Neural cell (in vitro differentiated cells): ENCODE measurements around the gene MARK1. TPM values are rescaled to one million over a fixed set of nuclear protein-coding genes. Genes with fewer than 3 reads are reported as not detected.

Experiments
- H2AFZ ChIP-seq: fragments of 200-600, 300-800 bp; sonication (generic), shearing (Covaris generic); 2 replicates; pipeline ENCODE4 v1.6.0; 2014; ENCODE audit warnings: low read depth, mild to moderate bottlenecking, antibody characterized with exemption, low read length, moderate library complexity
- H3F3A ChIP-seq: fragments of 200-600 bp; shearing (Covaris generic); 2 replicates; pipeline ENCODE4 v1.6.1; 2016; ENCODE audit warnings: mild to moderate bottlenecking, moderate library complexity, mixed read lengths, antibody characterized with exemption, low read length; ENCODE audit not compliant: insufficient read depth, poor library complexity, severe bottlenecking
- H3K27ac ChIP-seq: fragments of 200-600, 300-800 bp; sonication (generic), shearing (Covaris generic); 2 replicates; pipeline ENCODE4 v1.5.1; 2014; ENCODE audit warnings: mild to moderate bottlenecking, low read length, moderate library complexity
- H3K27me3 ChIP-seq: fragments of 300-800, 200-600 bp; sonication (generic), shearing (Covaris generic); 2 replicates; pipeline ENCODE4 v1.6.0; 2014; ENCODE audit warnings: mild to moderate bottlenecking, low read depth, low read length, moderate library complexity; ENCODE audit not compliant: insufficient read depth
- H3K36me3 ChIP-seq: fragments of 300-800, 200-600 bp; sonication (generic), shearing (Covaris generic); 2 replicates; pipeline ENCODE4 v1.5.1; 2014; ENCODE audit warnings: mild to moderate bottlenecking, antibody characterized with exemption, low read length, moderate library complexity; ENCODE audit not compliant: insufficient read depth
- H3K4me2 ChIP-seq: fragments of 300-800, 200-600 bp; sonication (generic), shearing (Covaris generic); 2 replicates; pipeline ENCODE4 v1.6.0; 2014; ENCODE audit warnings: mild to moderate bottlenecking, low read length
- H3K4me3 ChIP-seq: fragments of 300-800, 200-600 bp; sonication (generic), shearing (Covaris generic); 2 replicates; pipeline ENCODE4 v1.5.1; 2014; ENCODE audit warnings: mild to moderate bottlenecking, low read length, moderate library complexity
- H3K79me2 ChIP-seq: fragments of 200-600 bp; shearing (Covaris generic); replicated peaks from 2 replicates; pipeline ENCODE4 v1.6.0; 2014; ENCODE audit warnings: mild to moderate bottlenecking, low read length, moderate library complexity; ENCODE audit not compliant: insufficient read depth
- H3K9ac ChIP-seq: fragments of 300-800, 200-600 bp; sonication (generic), shearing (Covaris generic); 2 replicates; pipeline ENCODE4 v1.6.1; 2016; ENCODE audit warnings: mild to moderate bottlenecking, low read length, mixed read lengths
- H3K9me2 ChIP-seq: fragments of 200-600 bp; shearing (Covaris generic); 2 replicates; pipeline ENCODE4 v1.6.1; 2016; ENCODE audit warnings: mild to moderate bottlenecking, low read length, mixed read lengths; ENCODE audit not compliant: insufficient read depth
- H3K9me3 ChIP-seq: fragments of 200-600, 300-800 bp; sonication (generic), shearing (Covaris generic); 2 replicates; pipeline ENCODE4 v1.6.1; 2016; ENCODE audit warnings: mild to moderate bottlenecking, mixed run types, low read length, moderate library complexity, mixed read lengths
- H4K20me1 ChIP-seq: fragments of 200-600 bp; shearing (Covaris generic); 2 replicates; pipeline ENCODE4 v1.6.1; 2016; ENCODE audit warnings: mild to moderate bottlenecking, mixed run types; ENCODE audit not compliant: insufficient read depth
- CTCF ChIP-seq: fragments of 450-650 bp; IDR thresholded peaks from 2 replicates; pipeline ENCODE4 v1.5.1; 2014; ENCODE audit warnings: antibody characterized with exemption, mild to moderate bottlenecking, moderate library complexity; ENCODE audit not compliant: poor library complexity, severe bottlenecking
- EP300 ChIP-seq: fragments of 450-650 bp; conservative IDR thresholded peaks from 2 replicates; pipeline ENCODE4 v1.6.1; 2014; ENCODE audit warnings: antibody characterized with exemption, mild to moderate bottlenecking, moderate library complexity; ENCODE audit not compliant: poor library complexity, severe bottlenecking
- EZH2 ChIP-seq: fragments of 200-600, 300-800 bp; shearing (Covaris generic), sonication (generic); IDR thresholded peaks from 2 replicates; pipeline ENCODE4 v1.6.1; 2014; ENCODE audit warnings: antibody characterized with exemption, low read length, borderline replicate concordance, mild to moderate bottlenecking; ENCODE audit not compliant: insufficient read depth, poor library complexity, severe bottlenecking
- MXI1 ChIP-seq: fragments of 450-650 bp; conservative IDR thresholded peaks from 2 replicates; pipeline ENCODE4 v1.6.1; 2014; ENCODE audit warnings: antibody characterized with exemption, mild to moderate bottlenecking; ENCODE audit not compliant: poor library complexity, severe bottlenecking
- POLR2AphosphoS5 ChIP-seq: IDR thresholded peaks from 2 replicates; pipeline ENCODE4 v1.6.1; 2012
- RAD21 ChIP-seq: fragments of 450-650 bp; conservative IDR thresholded peaks from 2 replicates; pipeline ENCODE4 v1.6.1; 2014; ENCODE audit warnings: antibody characterized with exemption, mild to moderate bottlenecking, moderate library complexity
- REST ChIP-seq: IDR thresholded peaks from 2 replicates; pipeline ENCODE4 v1.6.1; 2012; ENCODE audit warnings: borderline replicate concordance
- SMC3 ChIP-seq: fragments of 450-650 bp; conservative IDR thresholded peaks from 2 replicates; pipeline ENCODE4 v1.6.1; 2014; ENCODE audit warnings: antibody characterized with exemption, mild to moderate bottlenecking, moderate library complexity; ENCODE audit not compliant: poor library complexity
- TAF1 ChIP-seq: IDR thresholded peaks from 2 replicates; pipeline ENCODE4 v1.6.1; 2012; ENCODE audit warnings: low read depth
- polyA minus RNA-seq: library from RNA; depleted of rRNA, polyadenylated mRNA; stranded (reverse); fragments of >200 nt; gene quantifications from 2 replicates; pipeline ENCODE4 v1.2.3, GENCODE V29; 2014
- polyA plus RNA-seq: library from polyadenylated mRNA; depleted of rRNA; stranded (reverse); fragments of >200 nt; gene quantifications from 2 replicates; pipeline ENCODE4 v1.2.3, GENCODE V29; 2014

MARK1 gene
- polyA plus RNA-seq (38.6 and 39.3 TPM in 2 replicates), polyA minus RNA-seq (52.3 and 60.7 TPM in 2 replicates)

GRCh38 chr1:220527908-220528678 is at the start of gene MARK1:
Gene MARK1 (plus strand): TSS chr1:220528136. CDS start chr1:220528823, 687 bp downstream.
- H3K27ac ChIP-seq: peak within 1 kb of the TSS; percentile 85
- H3K27me3 ChIP-seq: no peaks in the 10 kb centered on the region
- peak within 1 kb of the TSS; percentile 88 for H3K9ac ChIP-seq
- H3K4me2 ChIP-seq: peak within 1 kb of the TSS; percentile 35
- no peaks in the 10 kb centered on the region for H3K9me2 ChIP-seq
- TF ChIP-seq MXI1: peak; percentile 38
- TF ChIP-seq RAD21: no peak
- TF ChIP-seq POLR2AphosphoS5: peak; percentile 14
- no peak for TF ChIP-seq EP300
- TF ChIP-seq REST: no peak
- TF ChIP-seq SMC3: no peak
- TF ChIP-seq TAF1: no peak
- TF ChIP-seq CTCF: no peak
- TF ChIP-seq EZH2: no peak
- H3K36me3 ChIP-seq: no peaks in the 10 kb centered on the region
- no peaks in the 10 kb centered on the region for H4K20me1 ChIP-seq
- H3K9me3 ChIP-seq: no peaks in the 10 kb centered on the region
- no peaks in the 10 kb centered on the region for H3F3A ChIP-seq
- H3K4me3 ChIP-seq: peak within 1 kb of the TSS; percentile 88
- H3K79me2 ChIP-seq: peaks cover 31% of the 10 kb centered on the region
- peak within 1 kb of the TSS; percentile 62 for H2AFZ ChIP-seq

GRCh38 chr1:220483700-220484099 is 44.2 kb upstream of the MARK1 start:
- Histone ChIP-seq H3K27ac (no peak overlapping the region), H3K9ac (no peak overlapping the region), H3K4me2 (no peak overlapping the region), H3K9me3 (no peaks in the 10 kb centered on the region), H3K27me3 (no peaks in the 10 kb centered on the region), H3K9me2 (no peaks in the 10 kb centered on the region), H3F3A (no peaks in the 10 kb centered on the region), H3K4me3 (no peak overlapping the region), H3K36me3 (no peaks in the 10 kb centered on the region), H4K20me1 (no peaks in the 10 kb centered on the region), H3K79me2 (no peaks in the 10 kb centered on the region), H2AFZ (no peak overlapping the region)
- no peak for TF ChIP-seq POLR2AphosphoS5
- no peak for TF ChIP-seq RAD21
- no peak for TF ChIP-seq MXI1
- TF ChIP-seq CTCF: no peak
- TF ChIP-seq REST: no peak
- TF ChIP-seq TAF1: no peak
- no peak for TF ChIP-seq EP300
- TF ChIP-seq EZH2: no peak
- TF ChIP-seq SMC3: no peak
